GM21576 (cell line): Measurements from ENCODE around the gene IL23R.
"Not testable (repeated sequence)": the region's sequence is repeated elsewhere in the genome, so short reads cannot be mapped to it uniquely, and the experiment has no call there.

Experiments used
- ATAC-seq: cut with Tn5 transposase; IDR thresholded peaks from one replicate; pipeline ENCODE4 v1.9.1; 2021; ENCODE audit warnings: mild to moderate bottlenecking, moderate library complexity; ENCODE audit not compliant: unreplicated experiment

The IL23R gene

GRCh38 chr1:67147973-67148372 is 18.3 kb upstream of the IL23R start:
- ATAC-seq = not testable (repeated sequence)

- peak; percentile 19 for ATAC-seq
Measured at GRCh38 chr1:67148516-67149178, 17.6 kb upstream of the IL23R start.

GRCh38 chr1:67149179-67149770 is 17.0 kb upstream of the IL23R start:
- ATAC-seq = peak; percentile 95

- ATAC-seq = no peak
Measured at GRCh38 chr1:67150931-67151330, 15.3 kb upstream of the IL23R start.

- no peak for ATAC-seq
Measured at GRCh38 chr1:67158401-67158800, 7.9 kb upstream of the IL23R start.

- no peak for ATAC-seq
Measured at GRCh38 chr1:67159233-67159632, 7.0 kb upstream of the IL23R start.

- ATAC-seq = no peak
Measured at GRCh38 chr1:67162954-67163353, 3.3 kb upstream of the IL23R start.

- ATAC-seq = no peak
Measured at GRCh38 chr1:67165468-67166041, 699 bp upstream of the IL23R start.

GRCh38 chr1:67169496-67169895 is 3.2 kb downstream of the IL23R start:
- ATAC-seq = no peak

- no peak for ATAC-seq
Measured at GRCh38 chr1:67169932-67170331, 3.7 kb downstream of the IL23R start.

- ATAC-seq = no peak
Measured at GRCh38 chr1:67170751-67171573, 4.7 kb downstream of the IL23R start.

GRCh38 chr1:67171574-67171955 is 5.3 kb downstream of the IL23R start:
- no peak for ATAC-seq

- no peak for ATAC-seq
Measured at GRCh38 chr1:67171978-67172377, 5.7 kb downstream of the IL23R start.

- ATAC-seq = no peak
Measured at GRCh38 chr1:67173988-67174387, 7.7 kb downstream of the IL23R start.

GRCh38 chr1:67174716-67175284 is 8.5 kb downstream of the IL23R start:
- ATAC-seq = peak; percentile 44

- ATAC-seq = no peak
Measured at GRCh38 chr1:67175530-67176087, 9.4 kb downstream of the IL23R start.

GRCh38 chr1:67184838-67185421 is 18.7 kb downstream of the IL23R start:
- no peak for ATAC-seq

- no peak for ATAC-seq
Measured at GRCh38 chr1:67188137-67188536, 21.9 kb downstream of the IL23R start.

GRCh38 chr1:67189953-67190352 is 23.7 kb downstream of the IL23R start:
- ATAC-seq = no peak

GRCh38 chr1:67190410-67190809 is 24.2 kb downstream of the IL23R start:
- ATAC-seq = no peak

- no peak for ATAC-seq
Measured at GRCh38 chr1:67190942-67191341, 24.7 kb downstream of the IL23R start.
